Thyroid gland (tissue), 4 donors: ENCODE results near the gene ADH7. TPM values are rescaled to one million over a fixed set of nuclear protein-coding genes. Genes with fewer than 3 reads are reported as not detected.
A peak's percentile ranks its signal among the peaks of the same experiment; 100 is the strongest.

Source experiments
- DNase-seq, 2 donors: peaks; one replicate each; pipeline ENCODE4 v3.0.0-alpha.2; 2019
- H3K27ac ChIP-seq, 3 donors: fragments of 200-600 bp; sonication (generic); 1 replicate in 2 of 3; 2 replicates in 1 of 3; pipeline ENCODE4 v1.5.1; 2016 to 2019; ENCODE audit warnings: mild to moderate bottlenecking in 1 of 3, moderate library complexity in 1 of 3
- H3K27me3 ChIP-seq: fragments of 200-600 bp; sonication (generic); one replicate; pipeline ENCODE4 v1.5.1; 2019
- H3K36me3 ChIP-seq, 2 donors: fragments of 200-600 bp; sonication (generic); one replicate each; pipeline ENCODE4 v1.5.1; 2016 to 2019
- H3K4me1 ChIP-seq, 2 donors: fragments of 200-600 bp; sonication (generic); one replicate each; pipeline ENCODE4 v1.5.1; 2017 to 2019
- H3K4me3 ChIP-seq, 3 donors: fragments of 200-600 bp; sonication (generic); replicated peaks in 1 of 3; 1 replicate in 2 of 3; 2 replicates in 1 of 3; pipeline ENCODE4 v1.5.1; 2016; ENCODE audit warnings: mild to moderate bottlenecking in 1 of 3
- H3K9me3 ChIP-seq: fragments of 200-600 bp; sonication (generic); one replicate; pipeline ENCODE4 v1.5.1; 2017
- POLR2A ChIP-seq, 2 donors: fragments of 450-650 bp; IDR thresholded peaks; one replicate each; pipeline ENCODE4 v1.6.1; 2017; ENCODE audit warnings: antibody characterized with exemption in 2 of 2, mild to moderate bottlenecking in 2 of 2, moderate library complexity in 1 of 2
- WGBS, 2 donors: methylation state at CpG; one replicate each; pipeline ENCODE4 v1.1.5; 2017; 5-methylcytosine and 5-hydroxymethylcytosine counted together
- intact Hi-C: fragments of 100-400 bp; cut with DNase I; formaldehyde crosslinking; loops from one replicate; pipeline ENCODE4 v1.15.1; 2023
- total RNA-seq, 4 donors: library from RNA; depleted of rRNA; stranded (reverse); fragments of >200 nt; gene quantifications; one replicate each; pipeline ENCODE4 v1.2.3, GENCODE V29; 2016
- TF ChIP-seq, protein P1 (sequence below), 6 experiments: fragments of 200-600 bp in 3 of 6; fragments of 450-650 bp in 3 of 6; sonication (generic) in 3 of 6; IDR thresholded peaks; one replicate each; pipeline ENCODE4 v1.5.1; 2016 to 2019; ENCODE audit warnings: antibody characterized with exemption in 6 of 6, mild to moderate bottlenecking in 2 of 6, inconsistent platforms in 1 of 6, moderate library complexity in 1 of 6

The ADH7 gene
- total RNA-seq, 4 donors from 2014 or later, result not detected

DNA sequence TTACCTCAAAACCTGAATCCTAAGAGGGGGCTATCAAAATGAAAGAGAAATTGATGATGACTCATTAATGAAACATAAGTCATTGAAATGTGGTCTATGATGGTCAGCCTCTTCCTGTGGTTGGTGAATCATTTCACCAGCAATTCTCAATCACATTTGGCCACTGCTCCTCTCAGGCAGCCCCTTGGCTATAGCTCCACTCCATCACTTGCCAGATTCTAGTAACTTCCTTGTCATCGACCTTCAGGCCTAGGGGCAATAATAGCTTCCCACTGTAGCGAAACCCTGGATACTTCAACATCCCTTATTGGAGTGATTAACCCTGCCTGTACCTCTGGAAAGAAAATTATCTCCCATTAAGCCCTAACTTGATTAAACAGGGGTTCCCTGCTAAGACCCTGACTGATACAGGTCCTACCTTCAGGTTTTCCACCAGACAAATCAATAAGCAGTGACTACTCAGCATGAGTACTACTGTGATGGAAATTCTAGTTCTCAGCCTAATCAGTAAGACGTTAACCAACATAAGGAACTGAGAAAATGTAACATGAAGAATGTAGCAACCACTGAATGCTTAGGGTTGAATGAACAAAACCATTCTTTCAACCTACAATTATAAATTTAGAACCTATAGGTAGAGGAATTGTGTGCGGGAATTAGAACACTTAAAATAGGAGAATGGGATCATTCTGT, 30.4 kb downstream of the ADH7 start:
- TF ChIP-seq, protein P1, sequence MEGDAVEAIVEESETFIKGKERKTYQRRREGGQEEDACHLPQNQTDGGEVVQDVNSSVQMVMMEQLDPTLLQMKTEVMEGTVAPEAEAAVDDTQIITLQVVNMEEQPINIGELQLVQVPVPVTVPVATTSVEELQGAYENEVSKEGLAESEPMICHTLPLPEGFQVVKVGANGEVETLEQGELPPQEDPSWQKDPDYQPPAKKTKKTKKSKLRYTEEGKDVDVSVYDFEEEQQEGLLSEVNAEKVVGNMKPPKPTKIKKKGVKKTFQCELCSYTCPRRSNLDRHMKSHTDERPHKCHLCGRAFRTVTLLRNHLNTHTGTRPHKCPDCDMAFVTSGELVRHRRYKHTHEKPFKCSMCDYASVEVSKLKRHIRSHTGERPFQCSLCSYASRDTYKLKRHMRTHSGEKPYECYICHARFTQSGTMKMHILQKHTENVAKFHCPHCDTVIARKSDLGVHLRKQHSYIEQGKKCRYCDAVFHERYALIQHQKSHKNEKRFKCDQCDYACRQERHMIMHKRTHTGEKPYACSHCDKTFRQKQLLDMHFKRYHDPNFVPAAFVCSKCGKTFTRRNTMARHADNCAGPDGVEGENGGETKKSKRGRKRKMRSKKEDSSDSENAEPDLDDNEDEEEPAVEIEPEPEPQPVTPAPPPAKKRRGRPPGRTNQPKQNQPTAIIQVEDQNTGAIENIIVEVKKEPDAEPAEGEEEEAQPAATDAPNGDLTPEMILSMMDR (IDR thresholded peaks at IDR 0.05), result no peak
- TF ChIP-seq POLR2A (IDR thresholded peaks at IDR 0.05), result no peak
- Histone ChIP-seq H3K27me3 (no peaks in the 10 kb centered on the region), H3K4me3 (no peak overlapping the region), H3K36me3 (no peaks in the 10 kb centered on the region), H3K9me3 (no peaks in the 10 kb centered on the region), H3K27ac (peak overlapping the region; percentile 2 to 49 (median 24)), H3K4me1 (peaks cover 0 to 28% of the 10 kb centered on the region in 2 donors)
- 29 to 82% methylated on average over 4 of the region's 4 CpGs for WGBS, 2 donors
- DNase-seq, result no peak
- intact Hi-C loops, result loop anchor here (10.0 kb wide), 1 partner anchor 280 kb away; no protein-coding TSS in a partner anchor

DNA sequence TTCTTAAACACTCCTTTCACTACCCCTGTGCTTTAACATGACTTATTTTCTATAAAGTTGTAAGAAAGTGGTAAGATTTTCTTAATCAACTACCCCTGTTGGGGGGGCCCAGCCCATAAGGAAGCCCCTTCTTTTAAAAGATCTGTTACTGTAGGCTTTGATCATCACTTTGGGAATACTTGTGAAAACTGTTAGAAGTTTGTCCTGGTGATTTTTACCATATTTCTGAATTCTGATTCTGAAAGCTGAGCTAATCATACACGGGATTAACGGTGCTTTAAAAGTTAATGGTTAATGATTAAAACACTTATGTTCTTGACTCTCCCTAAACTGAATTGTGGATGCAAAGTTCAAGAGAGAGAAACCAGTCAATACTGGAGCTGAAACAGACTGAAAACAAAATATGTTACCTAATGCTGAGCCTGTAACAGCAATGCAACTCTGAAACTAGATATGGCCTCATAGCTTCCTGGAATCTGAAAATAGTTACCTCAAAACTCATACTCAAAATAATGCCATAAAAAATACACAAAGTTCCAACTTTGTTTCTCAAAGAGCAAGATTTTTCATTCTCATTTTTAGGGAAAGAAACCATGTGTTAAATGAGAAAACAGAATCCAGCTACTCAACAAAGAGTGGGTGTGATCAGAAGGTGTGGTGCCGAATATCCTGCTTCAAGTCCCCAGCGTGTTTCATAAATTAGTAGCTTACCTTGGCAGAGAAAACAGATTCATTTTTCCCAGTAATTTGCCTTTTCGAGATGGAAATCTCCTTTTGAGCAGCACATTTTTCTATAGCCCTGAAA, 31.6 kb downstream of the ADH7 start:
- H3K27ac ChIP-seq, result peak overlapping the region; percentile 12 to 49 (median 24)
- no peak for DNase-seq
- WGBS, 2 donors, result 72 to 78% methylated on average over 5 of the region's 5 CpGs

DNA sequence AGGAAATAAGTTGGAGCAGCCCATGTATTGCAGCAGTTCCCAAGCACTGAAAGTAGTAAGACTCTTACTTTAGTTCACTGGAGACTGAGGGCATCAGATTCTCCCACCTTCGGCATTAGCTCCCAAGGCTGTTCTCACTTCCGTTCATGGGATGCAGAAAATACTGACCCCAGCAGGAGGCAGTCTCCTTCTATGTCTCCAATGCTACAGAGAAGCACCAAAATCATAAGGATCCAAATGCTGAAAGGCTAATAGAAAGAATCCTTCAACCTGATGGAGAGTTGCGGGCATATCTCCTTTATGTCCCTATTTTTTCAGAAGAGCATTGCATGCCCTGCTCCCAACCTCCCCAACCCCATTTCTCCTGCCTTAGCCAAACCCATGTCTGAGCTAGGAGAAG, 32.4 kb downstream of the ADH7 start:
- no peaks in the 10 kb centered on the region for H3K27me3 ChIP-seq
- no peak for TF ChIP-seq POLR2A (IDR thresholded peaks at IDR 0.05)
- TF ChIP-seq, protein P1 (IDR thresholded peaks at IDR 0.05), result no peak
- H3K4me1 ChIP-seq, result peaks cover 0 to 22% of the 10 kb centered on the region in 2 donors
- WGBS, 2 donors, result 85 to 97% methylated on average over 3 of the region's 3 CpGs
- H3K36me3 ChIP-seq, result no peaks in the 10 kb centered on the region
- intact Hi-C loops, result loop anchor here (10.0 kb wide), 1 partner anchor 278 kb away; no protein-coding TSS in a partner anchor
- no peak overlapping the region for H3K27ac ChIP-seq
- H3K4me3 ChIP-seq, result no peak overlapping the region
- no peak for DNase-seq
- no peaks in the 10 kb centered on the region for H3K9me3 ChIP-seq

More for the DNA sequence above, 31.6 kb downstream of the ADH7 start:
- Histone ChIP-seq H3K9me3 (no peaks in the 10 kb centered on the region), H3K36me3 (no peaks in the 10 kb centered on the region), H3K4me3 (no peak overlapping the region), H3K27me3 (no peaks in the 10 kb centered on the region), H3K4me1 (peaks cover 0 to 28% of the 10 kb centered on the region in 2 donors)
- TF ChIP-seq, protein P1 (IDR thresholded peaks at IDR 0.05), result no peak
- no peak for TF ChIP-seq POLR2A (IDR thresholded peaks at IDR 0.05)
- intact Hi-C loops, result loop anchor here (10.0 kb wide), 1 partner anchor 279 kb away; no protein-coding TSS in a partner anchor

GRCh38 chr4:99400831-99401230, 34.3 kb downstream of the ADH7 start:
- no peaks in the 10 kb centered on the region for H3K9me3 ChIP-seq
- peaks cover 2 to 23% of the 10 kb centered on the region in 2 donors for H3K4me1 ChIP-seq
- DNase-seq, result no peak
- TF ChIP-seq, protein P1 (IDR thresholded peaks at IDR 0.05), result no peak
- TF ChIP-seq POLR2A (IDR thresholded peaks at IDR 0.05), result no peak
- H3K27me3 ChIP-seq, result no peaks in the 10 kb centered on the region
- no peak overlapping the region for H3K4me3 ChIP-seq
- H3K36me3 ChIP-seq, result no peaks in the 10 kb centered on the region
- H3K27ac ChIP-seq, result no peak overlapping the region
- intact Hi-C loops, result loop anchor here (10.0 kb wide), 1 partner anchor 276 kb away; no protein-coding TSS in a partner anchor
